Measurements from ENCODE around the gene MEIS2.

- TF ChIP-seq CTCF (IDR thresholded peaks at IDR 0.05) (no peak), POLR2A (IDR thresholded peaks at IDR 0.05) (no peak)
These were observed 542 bp upstream of the MEIS2 start for GRCh38 chr15:37100966-37101215.

Measured in adrenal gland (tissue), 5 donors.